GM19372 (cell line): ENCODE results near the gene CPPED1.
"Not testable (repeated sequence)": the region's sequence is repeated elsewhere in the genome, so short reads cannot be mapped to it uniquely, and the experiment has no call there.

Source experiments
- ATAC-seq: cut with Tn5 transposase; IDR thresholded peaks from one replicate; pipeline ENCODE4 v1.9.1; 2021; ENCODE audit warnings: mild to moderate bottlenecking, low read depth, moderate library complexity; ENCODE audit not compliant: unreplicated experiment

The CPPED1 gene

GRCh38 chr16:12803203-12804093 is at the start of gene CPPED1:
TSS of gene CPPED1 (minus strand) at chr16:12803887. CDS start at chr16:12803776, 111 bp downstream.
- ATAC-seq, result peak; percentile 86

GRCh38 chr16:12850186-12850585 is 46.5 kb upstream of the CPPED1 start:
- no peak for ATAC-seq

GRCh38 chr16:12846592-12846991 is 42.9 kb upstream of the CPPED1 start:
- no peak for ATAC-seq

- no peak for ATAC-seq
Measured at GRCh38 chr16:12845282-12845681, 41.6 kb upstream of the CPPED1 start.

GRCh38 chr16:12837756-12838155 is 34.1 kb upstream of the CPPED1 start:
- no peak for ATAC-seq

- ATAC-seq, result no peak
Measured at GRCh38 chr16:12837291-12837690, 33.6 kb upstream of the CPPED1 start.

- no peak for ATAC-seq
Measured at GRCh38 chr16:12833926-12834325, 30.2 kb upstream of the CPPED1 start.

- ATAC-seq, result no peak
Measured at GRCh38 chr16:12829096-12829888, 25.6 kb upstream of the CPPED1 start.

GRCh38 chr16:12828206-12828605 is 24.5 kb upstream of the CPPED1 start:
- ATAC-seq, result no peak

GRCh38 chr16:12826559-12826958 is 22.9 kb upstream of the CPPED1 start:
- ATAC-seq, result no peak

GRCh38 chr16:12819126-12820117 is 15.7 kb upstream of the CPPED1 start:
- no peak for ATAC-seq

GRCh38 chr16:12818326-12818725 is 14.6 kb upstream of the CPPED1 start:
- no peak for ATAC-seq

- ATAC-seq, result not testable (repeated sequence)
Measured at GRCh38 chr16:12816791-12817214, 13.1 kb upstream of the CPPED1 start.

- ATAC-seq, result no peak
Measured at GRCh38 chr16:12815361-12815760, 11.7 kb upstream of the CPPED1 start.

- not testable (repeated sequence) for ATAC-seq
Measured at GRCh38 chr16:12813734-12814133, 10.0 kb upstream of the CPPED1 start.

GRCh38 chr16:12813321-12813720 is 9.6 kb upstream of the CPPED1 start:
- not testable (repeated sequence) for ATAC-seq

- no peak for ATAC-seq
Measured at GRCh38 chr16:12811441-12812383, 8.0 kb upstream of the CPPED1 start.

GRCh38 chr16:12805066-12805465 is 1.4 kb upstream of the CPPED1 start:
- no peak for ATAC-seq

- no peak for ATAC-seq
Measured at GRCh38 chr16:12804395-12804794, 708 bp upstream of the CPPED1 start.
